Measurements from ENCODE around the gene CHRNG.

Gene CHRNG, protein sequence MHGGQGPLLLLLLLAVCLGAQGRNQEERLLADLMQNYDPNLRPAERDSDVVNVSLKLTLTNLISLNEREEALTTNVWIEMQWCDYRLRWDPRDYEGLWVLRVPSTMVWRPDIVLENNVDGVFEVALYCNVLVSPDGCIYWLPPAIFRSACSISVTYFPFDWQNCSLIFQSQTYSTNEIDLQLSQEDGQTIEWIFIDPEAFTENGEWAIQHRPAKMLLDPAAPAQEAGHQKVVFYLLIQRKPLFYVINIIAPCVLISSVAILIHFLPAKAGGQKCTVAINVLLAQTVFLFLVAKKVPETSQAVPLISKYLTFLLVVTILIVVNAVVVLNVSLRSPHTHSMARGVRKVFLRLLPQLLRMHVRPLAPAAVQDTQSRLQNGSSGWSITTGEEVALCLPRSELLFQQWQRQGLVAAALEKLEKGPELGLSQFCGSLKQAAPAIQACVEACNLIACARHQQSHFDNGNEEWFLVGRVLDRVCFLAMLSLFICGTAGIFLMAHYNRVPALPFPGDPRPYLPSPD

DNA sequence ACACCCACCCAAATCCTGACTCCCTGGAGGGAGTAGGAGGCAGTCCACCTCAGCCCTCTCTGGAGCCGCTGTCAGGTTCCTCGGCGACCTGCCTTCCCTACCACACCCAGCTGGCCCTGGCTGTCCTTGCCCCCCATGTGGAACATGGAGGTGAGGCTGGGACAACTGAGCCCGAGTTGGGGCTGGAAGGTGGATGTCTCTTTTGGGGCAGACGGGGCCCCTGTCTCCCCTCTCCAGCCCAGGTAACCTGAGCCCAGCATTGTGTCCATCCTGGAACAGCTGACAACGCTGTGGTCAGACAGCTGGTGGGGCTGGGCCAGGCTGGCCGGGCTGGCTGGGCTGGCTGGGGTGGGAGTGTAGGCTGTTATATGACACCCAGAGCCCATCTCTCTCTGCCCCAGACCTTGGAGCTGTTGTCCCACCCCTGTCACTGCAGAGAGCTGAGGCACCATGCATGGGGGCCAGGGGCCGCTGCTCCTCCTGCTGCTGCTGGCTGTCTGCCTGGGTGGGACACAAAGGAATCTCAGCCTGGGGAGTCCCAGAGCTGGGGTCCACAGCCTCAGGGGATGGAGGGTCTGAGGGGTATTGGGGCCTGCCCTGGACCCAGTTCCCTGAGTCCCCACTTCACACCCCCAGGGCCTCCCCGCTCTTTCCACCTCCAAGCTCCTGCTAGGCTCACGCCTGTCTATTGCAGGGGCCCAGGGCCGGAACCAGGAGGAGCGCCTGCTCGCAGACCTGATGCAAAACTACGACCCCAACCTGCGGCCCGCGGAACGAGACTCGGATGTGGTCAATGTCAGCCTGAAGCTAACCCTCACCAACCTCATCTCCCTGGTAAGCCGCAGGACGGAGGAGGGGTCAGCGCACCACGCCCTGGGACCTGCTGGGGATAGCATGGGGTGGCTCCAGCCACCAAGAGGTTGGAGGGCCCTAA is at the start of gene CHRNG:
CHRNG (plus strand) TSS at position 395 of the 934 bp plus-strand sequence; CDS start at position 451, 56 bp downstream.
- DNase-seq (ENCODE audit: low read depth): no peak

DNA sequence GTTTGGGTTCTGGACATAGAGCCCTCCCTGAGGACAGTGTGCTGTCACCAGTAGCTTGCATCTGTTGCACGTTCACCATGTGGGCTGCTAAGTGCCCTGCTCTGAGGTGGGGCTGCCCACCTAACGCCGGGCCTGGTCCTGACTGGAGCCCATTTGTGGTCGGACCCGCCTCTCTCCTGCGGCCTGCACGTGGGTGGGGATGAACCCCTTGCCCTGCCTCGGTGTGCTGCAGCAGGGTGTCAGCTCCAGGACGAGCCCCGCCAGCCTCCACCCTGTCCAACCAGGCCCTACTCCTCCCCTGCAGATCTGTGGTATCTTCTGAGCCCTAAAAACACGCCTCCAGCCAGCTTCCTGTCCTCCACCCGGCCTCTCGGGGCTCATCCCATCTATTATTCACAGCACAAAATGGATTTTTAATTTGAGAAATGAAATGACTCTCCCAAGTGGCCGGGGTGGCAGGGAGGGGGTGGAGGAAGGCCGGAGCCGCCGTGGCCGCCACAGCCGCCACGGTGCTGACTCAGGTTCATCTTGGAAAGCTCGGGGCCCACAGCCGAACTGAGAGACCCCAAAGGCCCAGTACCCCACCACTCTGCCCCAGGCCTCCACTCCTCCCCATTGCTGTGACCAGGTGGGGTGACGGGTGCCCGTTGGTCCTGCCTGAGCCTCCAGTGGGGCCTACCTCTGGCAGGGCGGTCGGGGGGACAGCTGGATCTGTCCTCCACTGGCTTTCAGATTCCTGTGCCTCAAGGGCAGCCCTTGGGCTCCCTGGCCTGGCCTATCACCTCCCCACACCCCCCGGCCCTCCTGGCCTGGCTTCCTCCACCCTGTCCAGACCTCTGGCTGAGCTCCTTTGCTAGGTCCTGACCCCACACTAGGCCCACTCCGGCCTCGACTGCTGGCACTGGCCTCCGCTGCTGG is 49.0 kb upstream of the CHRNG start:
- no peak for DNase-seq (ENCODE audit: low read depth)

DNA sequence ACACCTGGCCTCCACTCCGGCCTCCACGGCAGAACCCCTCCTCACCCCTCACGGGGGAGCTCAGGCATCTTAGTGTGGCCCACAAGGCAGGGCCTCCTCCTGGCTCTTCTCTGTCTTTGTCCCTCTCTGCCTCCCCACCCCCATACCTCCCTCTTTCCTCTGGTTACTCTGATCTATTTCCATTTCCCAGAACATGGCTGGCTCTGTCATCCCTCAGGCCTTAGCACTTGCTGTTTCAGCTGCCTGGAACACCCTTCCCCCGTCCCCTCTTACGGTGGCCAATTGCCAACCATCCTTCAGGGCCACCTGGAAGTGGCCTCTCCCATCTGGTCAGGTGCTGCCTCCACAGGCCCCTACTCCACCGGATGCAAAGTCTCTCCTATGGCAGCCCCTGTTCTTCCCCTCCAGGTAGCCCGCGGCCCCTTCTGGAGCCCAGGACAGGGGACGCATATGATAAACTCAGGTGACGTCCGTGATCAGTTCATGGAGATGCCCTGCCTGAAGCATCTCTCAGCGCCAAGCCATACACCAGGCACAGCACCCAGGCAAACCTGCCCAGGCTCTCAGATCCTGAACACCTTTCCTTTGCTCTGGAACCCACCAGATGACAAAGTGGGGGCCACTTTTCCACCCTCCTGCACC is 48.2 kb upstream of the CHRNG start:
- no peak for DNase-seq (ENCODE audit: low read depth)

DNA sequence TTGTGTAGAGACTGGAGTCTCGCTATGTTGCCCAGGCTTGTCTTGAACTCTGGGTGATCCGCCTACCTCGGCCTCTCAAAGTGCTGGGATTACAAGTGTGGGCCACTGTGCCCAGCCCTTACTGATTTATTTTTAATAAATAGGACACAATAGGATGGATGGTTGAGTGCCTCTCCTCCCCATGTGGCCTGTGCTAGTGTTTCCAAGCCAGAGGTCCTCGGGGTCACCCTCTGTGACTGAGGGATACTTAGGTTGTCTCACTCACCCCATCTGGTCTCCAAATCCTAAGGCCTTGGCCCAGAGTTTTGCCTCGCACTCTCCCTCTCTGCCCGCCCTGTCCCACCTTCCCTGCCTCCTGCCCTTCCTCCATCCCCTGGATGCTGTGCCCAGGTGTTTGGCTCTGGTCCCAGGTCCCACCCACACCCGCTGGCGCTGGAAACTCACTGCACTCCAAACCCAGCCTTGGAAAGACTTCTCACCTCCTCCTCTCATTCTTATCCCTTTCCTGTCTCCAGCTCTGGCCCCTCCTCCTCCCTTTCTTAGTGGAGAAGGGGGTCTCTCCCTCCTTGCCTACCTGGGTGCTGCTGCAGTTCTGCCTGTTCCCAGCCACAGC is 47.1 kb upstream of the CHRNG start:
- DNase-seq (ENCODE audit: low read depth): no peak

DNA sequence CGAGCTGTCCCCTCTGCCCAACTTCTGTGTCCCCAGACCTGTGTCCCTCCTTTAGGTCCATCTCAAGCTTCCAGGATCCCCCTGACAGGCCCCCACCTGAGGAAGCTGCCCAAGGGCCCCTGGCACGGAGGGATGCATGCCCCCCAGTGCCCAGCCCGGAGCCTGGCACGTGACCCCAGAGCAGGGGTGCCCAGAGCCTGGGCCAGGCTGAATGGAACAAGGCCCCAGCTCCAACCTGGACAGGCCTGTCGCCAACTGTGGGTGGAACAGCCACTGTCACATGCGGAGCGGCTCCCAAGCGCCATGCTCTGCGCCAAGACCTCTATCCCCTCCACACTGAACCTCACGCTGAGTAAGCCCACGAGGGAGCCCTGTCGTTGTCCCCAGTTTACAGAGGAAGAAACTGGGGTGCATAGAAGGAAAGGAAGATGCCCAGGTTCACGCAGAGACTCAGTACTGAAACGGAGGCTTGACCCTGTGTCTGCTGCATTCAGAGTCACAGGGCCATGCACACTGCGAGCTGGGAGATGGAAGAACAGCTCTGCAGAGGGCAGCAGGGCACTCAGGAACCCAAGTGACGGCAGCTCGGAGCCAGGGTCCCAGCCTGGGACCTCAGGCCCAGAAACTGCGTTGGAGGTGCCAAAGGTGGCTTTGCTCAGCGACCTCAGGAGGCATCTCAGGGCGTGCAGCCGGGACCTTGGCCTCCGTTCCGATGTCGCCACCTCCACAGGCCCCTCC is 46.4 kb upstream of the CHRNG start:
- DNase-seq (ENCODE audit: low read depth): no peak

DNA sequence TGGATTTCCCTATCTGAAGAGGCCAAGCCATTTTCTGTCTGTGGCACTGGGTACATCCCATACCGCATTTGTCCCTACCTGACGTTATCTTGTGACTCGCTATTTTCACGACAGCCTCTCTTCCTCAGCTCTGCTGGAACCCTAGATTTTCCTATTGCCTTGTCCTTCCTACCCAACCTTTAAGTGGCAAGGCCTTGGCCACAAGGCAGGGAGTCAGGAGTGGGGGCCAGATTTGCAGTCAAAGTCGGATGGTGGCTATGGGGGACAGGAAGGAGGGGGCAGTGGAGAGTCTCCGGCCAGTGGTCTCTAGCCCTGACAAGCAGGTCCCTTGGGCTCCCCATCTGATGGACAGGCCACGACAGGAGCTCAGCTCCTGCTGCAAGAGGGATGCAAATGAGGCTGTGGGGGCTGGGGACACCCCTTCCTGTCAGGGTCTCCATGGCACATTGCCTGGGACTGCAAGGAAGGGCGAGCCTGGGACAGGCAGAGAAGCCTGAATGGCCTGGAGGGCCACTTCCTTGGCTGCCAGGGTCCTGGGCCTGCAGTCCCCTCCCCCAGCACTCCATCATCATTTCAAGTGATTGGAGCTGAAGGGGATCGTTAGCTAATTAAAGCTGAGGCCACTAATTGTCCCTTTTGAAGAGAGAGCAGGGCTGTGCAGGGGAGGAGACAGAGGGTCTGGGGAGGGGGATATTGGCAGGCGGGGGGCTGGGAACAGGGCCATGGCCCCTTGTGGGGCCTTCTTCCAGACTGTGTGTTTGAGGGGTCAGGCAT is 45.6 kb upstream of the CHRNG start:
- no peak for DNase-seq (ENCODE audit: low read depth)

DNA sequence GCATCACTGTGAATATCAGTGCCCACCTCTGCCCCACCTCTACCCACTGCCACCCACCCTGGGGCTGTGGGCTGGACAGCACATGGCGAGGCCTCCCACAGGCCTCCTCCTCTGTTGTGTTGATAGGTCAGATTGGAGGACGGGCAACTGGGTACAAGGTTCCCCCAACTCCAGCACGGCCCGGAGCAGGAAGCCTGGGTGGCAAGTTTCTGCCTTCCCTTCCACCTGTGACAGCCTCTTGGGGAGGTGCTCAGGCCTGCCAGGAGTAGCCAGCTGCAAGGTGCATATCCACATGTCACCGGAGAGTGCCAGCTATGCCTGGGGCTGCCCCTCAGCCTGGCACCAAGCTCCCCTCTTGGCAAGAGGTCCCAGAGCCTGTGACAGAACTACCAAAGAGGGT is 45.0 kb upstream of the CHRNG start:
- DNase-seq (ENCODE audit: low read depth): no peak

DNA sequence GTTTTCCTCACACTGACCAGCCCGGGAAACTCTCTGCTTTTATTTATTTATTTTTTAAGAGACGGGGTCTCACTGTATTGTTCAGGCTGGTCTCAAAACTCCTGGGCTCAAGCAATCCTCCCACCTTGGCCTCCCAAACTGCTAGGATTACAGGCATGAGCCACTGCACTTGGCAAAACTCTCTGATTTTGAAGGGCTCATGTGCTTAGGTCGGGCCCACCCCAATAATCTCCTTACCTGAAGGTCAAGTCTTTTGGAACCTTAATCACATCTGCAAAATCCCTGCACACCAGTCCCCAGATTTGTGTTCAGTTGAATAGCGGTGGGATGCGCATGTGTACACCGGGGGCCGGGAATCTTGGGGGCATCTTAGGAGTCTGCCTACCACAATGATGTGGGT is 44.2 kb upstream of the CHRNG start:
- DNase-seq (ENCODE audit: low read depth): no peak

DNA sequence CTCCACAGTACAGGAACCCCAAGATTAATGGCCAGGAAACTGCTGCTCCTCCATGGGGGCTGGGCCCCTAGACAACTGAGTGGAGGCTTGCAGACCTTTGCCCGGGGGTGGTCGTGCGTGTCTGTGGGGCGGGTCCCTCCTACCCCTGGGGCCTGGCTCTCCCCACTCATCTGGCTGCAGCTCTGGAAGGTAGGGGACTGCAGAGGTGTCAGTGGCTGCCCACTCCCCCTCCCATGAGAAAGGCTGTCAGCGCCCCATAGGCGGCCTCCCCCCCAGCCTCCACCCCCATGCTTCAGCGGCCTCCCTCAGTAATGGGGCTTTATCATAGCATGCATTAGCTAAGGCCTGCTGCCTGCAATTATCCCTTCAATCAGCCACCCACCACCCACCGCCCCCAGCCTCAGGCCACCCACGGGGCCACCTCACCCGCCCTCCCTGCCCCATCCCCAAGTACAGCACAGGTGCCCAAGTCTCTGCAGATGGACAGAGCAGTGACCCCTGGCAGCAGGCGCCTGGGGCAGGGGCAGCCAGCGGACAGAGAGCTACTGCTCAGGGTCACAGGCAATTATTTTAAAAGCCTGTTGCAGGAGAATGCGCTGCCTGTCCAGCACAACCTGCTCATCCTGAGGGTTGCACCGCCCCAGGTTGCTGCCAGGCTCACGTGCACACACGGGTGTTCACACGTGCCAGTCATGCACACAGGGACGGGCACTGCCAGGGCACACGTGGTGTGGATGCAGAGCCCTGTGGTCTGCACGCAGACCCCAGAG is 42.8 kb upstream of the CHRNG start:
- DNase-seq (ENCODE audit: low read depth): no peak

DNA sequence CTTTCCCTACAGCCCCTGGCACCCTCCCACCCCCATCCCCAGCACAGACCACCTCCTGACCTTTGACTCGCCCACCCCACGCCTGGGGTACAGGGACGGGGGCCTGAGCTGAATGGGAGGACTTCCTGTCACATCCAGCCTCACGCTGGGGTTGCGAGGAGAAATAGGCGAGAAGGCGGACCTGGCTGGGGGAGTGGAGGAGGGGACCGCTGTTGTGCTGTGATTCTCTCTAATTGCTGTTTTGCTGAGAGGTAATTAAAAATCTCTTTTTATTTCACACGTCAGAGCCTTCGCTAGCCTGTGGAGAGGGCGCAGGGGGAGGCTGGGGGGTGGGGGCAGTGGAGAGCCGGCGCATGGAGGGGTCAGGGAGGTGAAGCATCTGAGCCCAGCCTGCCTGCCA is 42.1 kb upstream of the CHRNG start:
- no peak for DNase-seq (ENCODE audit: low read depth)

DNA sequence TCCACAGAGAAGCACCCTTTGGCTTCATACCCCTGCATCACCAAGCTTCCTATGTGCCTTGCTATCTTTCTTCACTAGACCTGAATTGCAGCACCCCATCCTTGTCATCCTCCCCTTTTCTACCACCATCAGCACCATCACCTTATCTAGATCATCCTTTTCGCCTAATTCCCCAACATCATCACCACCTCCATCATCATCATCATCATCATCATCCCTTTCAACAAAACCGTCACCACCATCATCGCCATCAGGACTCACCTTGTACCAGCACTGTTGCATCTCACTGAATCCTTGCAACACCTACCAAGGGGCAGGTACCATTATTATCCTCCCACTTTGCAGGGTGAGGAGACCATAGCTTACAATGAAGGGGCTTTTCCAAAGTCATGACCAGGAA is 41.0 kb upstream of the CHRNG start:
- no peak for DNase-seq (ENCODE audit: low read depth)

DNA sequence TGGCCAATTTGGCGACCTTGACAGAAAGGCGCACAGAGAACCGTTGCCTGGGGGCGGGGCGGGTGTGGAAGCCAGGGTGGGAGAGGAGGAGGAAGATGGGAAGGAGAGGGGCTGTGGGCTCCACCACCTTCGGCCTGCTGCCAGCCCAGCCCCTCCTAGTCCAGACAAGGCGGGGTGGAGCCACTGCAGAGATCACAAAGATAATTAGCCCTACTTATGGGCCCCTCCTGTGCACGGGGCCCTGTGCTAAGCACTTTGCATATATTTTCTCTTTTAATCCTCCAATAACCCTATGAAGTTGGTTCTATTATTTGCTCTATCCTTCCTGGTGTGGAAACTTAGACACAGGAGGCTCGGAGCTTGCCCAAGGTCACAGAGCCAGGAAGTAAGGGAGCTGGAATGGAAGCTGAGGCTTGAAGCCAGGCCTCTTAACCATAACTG is 38.1 kb upstream of the CHRNG start:
- no peak for DNase-seq (ENCODE audit: low read depth)

DNA sequence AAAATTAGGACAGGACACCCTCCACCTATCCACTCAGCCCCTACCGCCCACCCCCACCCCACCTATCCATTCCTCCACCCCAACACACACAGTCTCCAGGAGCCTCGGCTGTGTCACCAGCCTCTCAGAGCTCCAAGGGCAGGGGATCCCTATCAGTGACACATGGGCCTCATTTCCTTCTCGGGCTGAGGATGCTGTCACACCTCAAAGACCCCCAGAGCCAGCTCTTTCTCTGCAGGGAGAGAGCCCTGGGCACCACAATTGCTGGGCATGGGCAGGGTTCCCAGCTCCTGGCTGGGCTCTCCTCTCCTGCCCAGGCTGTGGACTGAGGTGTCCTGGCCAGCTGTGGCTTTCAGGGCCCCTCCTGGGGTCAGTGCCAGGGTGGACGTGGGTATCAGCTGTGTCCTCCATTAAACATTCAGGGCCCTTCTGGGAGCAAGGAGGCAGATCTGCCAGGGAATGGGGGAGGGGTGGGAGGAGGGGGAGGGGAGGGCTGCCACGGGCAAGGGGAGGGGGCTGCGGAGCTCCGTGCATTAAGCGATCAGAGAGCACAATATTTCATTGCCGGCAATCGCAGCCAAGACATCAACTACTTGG is 37.6 kb upstream of the CHRNG start:
- no peak for DNase-seq (ENCODE audit: low read depth)

DNA sequence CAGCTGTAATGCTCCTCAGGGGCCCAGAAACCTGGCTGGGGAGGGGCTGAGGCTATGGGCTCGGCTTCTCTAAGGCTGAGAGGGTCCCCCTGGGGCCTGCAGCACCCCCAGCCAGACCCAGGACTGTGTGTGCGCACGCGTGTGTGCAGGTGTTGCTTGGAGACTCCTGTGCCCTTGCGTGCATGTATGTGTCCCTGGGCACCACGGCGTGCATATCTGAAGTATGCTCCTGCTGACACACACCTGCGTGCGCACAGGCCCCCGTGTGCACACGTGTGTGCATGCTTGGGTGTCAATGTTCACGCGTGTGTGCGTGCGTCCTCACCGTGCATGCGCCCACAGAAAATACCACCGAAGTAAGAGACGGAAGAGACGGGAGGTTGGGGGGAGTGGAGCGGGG is 37.0 kb upstream of the CHRNG start:
- DNase-seq (ENCODE audit: low read depth): no peak

DNA sequence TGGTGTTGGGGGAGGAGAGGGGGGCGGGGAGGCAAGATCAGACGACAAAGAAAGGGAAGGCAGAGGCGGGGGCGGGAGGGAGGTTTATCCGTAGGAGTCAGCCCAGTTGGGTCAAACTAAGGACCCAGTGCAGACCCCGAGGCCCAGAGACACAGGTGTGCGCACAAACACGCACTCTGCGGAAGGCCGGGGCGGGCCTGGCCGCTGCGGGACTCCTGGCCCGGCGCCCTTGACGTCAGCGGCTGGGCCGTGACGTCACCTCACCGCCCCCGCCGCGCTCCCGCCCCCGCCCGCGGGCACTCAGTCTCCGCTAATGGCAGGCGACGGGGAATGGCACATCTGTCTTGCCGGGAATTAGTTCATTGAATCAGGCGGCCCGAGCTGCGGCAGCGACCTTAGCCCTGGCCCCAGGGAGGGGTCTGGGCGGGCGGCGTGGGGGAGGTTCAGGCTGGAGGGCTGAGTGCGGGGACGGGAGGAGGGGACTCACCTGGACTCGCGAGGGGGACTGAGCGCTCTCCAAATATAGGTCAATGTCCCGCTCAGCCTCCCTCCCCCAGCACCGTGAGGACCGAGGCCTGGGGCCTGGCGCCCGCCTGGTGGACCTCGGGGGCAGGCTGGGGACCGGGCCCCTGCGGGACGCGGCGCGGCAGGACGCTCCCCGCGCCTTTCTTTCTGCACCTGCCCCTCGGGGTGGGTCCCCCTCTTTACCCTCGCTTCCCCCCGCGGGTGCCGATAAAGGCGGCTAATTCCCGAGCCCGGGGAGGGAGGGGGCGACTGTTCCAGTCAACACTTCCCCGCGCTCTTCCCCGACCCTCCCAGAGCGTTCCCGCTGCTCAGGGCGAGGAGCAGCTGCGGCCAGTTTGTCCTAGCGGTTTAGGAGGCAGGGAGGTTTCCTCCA is 36.3 kb upstream of the CHRNG start:
- no peak for DNase-seq (ENCODE audit: low read depth)

DNA sequence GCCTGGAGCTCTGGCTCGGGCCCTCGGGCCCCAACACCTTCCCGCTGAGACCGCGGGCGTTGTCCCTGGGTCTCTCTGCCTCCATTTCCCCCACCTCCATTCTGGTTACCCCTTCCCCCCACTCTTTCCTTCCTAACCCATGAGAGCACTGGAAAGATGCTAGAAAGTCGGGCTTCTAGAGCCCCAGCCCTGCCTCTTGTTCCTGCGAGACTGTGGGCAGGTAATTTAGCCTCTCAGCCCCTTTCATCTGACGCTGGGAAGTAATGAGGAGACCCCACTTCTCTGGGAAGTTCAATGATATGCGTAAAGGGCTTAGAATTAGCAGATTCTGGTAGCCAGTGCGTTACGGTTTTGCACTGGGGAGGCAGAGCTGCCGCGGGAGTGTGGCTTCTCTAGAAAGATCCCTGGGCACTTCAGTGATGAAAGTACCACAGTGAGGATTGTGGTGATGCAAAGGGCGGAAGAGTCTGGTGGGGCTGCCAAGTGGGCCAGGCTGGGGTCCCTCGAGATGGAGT is 35.6 kb upstream of the CHRNG start:
- DNase-seq (ENCODE audit: low read depth): no peak

DNA sequence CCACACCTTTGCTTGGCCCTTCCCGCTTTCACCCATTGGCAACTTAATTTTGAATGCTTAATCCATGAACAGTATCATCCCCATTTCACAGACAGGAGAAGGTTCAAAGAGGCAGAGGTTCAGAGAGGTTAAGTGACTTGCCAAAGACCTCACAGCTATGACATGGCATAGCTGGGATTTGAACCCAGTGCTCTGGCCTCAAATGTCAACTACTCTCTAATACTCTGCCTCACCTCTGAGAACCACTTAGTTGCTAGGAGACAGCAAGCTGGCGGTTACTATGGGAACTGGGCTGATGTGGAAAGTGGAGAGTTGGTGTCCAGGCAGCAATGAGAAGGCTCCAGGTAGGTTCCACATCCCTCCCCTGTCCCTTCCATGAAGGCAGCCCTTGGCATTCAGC is 35.1 kb upstream of the CHRNG start:
- DNase-seq (ENCODE audit: low read depth): peak; percentile 12
